GM18951 (cell line): ENCODE measurements around the gene DDX42.
"Not testable (repeated sequence)": the region's sequence is repeated elsewhere in the genome, so short reads cannot be mapped to it uniquely, and the experiment has no call there.

Experiments used
- POLR2A ChIP-seq: IDR thresholded peaks from 4 replicates; pipeline ENCODE4 v1.6.1; 2011; ENCODE audit warnings: mild to moderate bottlenecking; ENCODE audit not compliant: insufficient read length, insufficient read depth; ENCODE audit errors: extremely low read depth
- in situ Hi-C: fragments of 300-500 bp; cut with MboI; formaldehyde crosslinking; loops from one replicate; pipeline ENCODE4 v1.12.0; 2022; ENCODE audit warnings: low sequenced_read_pairs, mixed read lengths, inconsistent platforms; ENCODE audit not compliant: unreplicated experiment

DDX42 gene

GRCh38 chr17:63790057-63790456 lies 16.1 kb downstream of the DDX42 start:
- no peak for TF ChIP-seq POLR2A
- in situ Hi-C loops: no loop called here

DNA sequence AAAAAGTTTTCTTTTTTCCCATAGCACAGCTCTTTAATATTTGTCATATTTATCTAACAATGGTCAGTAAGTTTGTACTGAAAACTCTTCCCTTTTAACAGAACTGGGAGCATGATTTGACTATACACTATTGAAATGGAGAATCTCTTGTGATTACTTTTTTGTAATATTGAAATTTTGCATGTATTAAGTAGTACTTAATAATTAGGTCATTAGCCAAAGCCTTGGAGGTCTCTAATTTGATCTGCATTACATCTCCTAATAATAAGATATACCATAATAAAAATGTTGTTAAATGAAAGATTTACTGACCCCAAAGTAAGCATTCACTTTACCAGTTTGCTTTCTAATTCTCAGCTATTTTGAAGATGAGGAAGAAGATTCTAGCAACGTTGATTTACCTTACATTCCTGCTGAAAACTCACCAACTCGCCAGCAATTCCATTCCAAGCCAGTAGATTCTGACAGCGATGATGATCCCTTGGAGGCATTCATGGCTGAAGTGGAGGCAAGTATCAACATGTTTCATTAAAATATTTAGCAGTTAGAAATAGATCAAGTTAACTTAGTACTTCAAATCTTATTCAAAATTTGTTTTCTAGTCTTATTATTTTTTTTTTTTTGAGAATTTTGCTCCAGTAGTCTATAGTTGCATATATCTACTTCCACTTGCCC lies 18.2 kb downstream of the DDX42 start:
- no peak for TF ChIP-seq POLR2A
- in situ Hi-C loops: no loop called here

DNA sequence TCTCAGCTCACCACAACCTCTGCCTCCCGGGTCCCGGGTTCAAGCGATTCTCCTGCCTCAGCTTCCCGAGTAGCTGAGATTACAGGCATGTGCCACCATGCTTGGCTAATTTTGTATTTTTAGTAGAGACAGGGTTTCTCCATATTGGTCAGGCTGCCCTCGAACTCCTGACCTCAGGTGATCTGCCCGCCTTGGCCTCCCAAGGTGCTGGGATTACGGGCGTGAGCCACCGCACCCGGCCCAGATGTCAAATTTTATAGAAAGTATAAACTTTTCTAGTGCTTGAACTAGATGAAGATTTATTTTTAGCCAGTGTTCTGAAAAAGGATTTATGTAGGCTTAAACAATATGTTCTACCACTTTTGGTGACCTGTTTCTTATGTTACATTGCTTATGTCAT lies 22.4 kb downstream of the DDX42 start:
- in situ Hi-C loops: not testable (repeated sequence)

- in situ Hi-C loops: no loop called here
- TF ChIP-seq POLR2A: no peak
These were observed 24.7 kb downstream of the DDX42 start for GRCh38 chr17:63798572-63799106.

DNA sequence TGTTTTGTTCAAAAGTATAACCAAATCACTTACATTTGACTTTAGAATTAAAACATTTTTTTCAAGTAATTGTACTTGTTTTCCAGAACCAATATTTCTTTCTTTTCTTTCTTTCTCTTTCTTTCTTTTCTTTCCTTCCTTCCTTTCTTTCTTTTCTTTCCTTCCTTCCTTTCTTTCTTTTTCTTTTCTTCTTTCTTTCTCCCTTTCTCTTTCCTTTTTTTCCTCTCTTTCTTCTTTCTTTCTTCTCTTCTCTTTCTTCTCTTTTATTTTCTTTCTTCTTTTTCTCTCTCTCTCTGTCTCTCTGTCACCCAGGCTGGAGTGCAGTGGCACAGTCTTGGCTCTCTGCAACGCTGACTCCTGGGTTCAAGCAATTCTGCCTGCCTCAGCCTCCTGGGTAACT lies 26.8 kb downstream of the DDX42 start:
- in situ Hi-C loops: no loop called here
- no peak for TF ChIP-seq POLR2A

- in situ Hi-C loops: no loop called here
- no peak for TF ChIP-seq POLR2A
These were observed 30.4 kb downstream of the DDX42 start for GRCh38 chr17:63804328-63804727.

DNA sequence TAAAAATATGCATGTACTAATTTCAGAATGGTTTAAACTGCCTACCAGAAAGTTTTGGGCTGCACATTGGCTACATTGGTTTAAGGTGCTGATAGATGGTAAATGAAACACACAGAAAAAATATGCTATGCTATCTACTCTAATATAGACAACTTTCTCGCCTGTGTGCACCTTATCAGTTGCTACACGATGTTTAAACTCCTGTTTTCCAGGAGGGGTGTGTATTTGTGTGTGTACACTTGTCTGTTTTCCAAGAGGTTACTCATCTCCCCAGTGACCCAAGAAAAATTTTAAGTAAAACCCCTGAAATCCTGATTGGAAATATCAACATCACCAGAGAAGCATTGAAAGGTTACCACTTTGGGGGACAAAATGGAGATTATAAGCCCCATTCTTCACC lies 31.6 kb downstream of the DDX42 start:
- in situ Hi-C loops: no loop called here
- TF ChIP-seq POLR2A: no peak

- TF ChIP-seq POLR2A: no peak
- in situ Hi-C loops: no loop called here
These were observed 36.0 kb downstream of the DDX42 start for GRCh38 chr17:63809970-63810369.

DNA sequence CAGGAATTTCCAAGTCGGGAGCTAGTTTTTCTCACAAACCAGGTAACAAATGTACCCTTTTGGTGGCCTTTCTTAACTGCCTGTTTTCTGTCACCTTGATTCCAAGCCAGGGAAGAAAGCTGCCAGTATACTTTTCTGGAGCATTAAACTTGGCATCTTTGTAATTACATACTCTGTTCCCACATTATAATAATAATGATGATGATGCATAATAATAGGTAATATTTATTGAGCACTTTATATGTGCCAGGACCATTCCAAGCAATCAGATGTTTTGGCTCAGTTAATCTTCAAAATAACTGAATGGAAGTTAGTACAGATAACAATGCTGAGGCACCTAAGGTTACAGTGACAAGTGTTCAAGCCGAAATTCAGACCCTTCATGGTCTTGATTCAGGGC lies 42.2 kb downstream of the DDX42 start:
- TF ChIP-seq POLR2A: no peak
- in situ Hi-C loops: no loop called here

DNA sequence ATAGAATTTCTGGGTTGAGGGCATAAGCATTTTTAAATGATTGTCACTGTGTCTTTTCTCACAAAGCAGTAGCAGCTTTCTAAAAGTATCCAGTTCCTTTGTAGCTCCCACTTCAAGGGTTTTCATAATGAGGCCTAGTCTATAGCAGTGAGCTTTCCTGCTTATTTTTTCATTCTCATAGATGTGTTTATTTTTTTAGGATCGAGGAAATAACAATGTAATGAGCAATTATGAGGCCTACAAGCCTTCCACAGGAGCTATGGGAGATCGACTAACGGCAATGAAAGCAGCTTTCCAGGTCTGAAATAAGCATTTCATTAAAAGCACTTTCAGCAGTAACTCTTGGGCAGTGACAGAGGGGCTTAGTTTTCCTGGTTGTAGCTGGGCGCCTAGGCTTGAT lies 42.7 kb downstream of the DDX42 start:
- TF ChIP-seq POLR2A: no peak
- in situ Hi-C loops: no loop called here

DNA sequence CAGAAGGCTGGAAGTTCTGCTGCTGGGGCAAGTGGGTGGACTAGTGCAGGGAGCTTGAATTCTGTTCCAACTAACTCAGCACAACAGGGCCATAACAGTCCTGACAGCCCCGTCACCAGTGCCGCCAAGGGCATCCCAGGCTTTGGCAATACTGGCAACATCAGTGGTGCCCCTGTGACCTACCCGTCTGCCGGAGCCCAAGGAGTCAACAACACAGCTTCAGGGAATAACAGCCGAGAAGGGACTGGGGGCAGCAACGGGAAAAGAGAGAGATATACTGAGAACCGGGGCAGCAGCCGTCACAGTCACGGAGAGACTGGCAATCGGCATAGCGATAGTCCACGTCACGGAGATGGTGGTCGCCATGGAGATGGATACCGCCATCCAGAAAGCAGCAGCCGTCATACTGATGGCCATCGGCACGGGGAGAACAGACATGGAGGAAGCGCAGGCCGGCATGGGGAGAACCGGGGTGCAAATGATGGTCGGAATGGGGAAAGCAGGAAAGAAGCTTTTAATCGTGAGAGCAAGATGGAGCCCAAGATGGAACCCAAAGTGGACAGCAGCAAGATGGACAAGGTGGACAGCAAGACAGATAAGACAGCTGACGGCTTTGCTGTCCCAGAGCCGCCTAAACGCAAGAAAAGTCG lies 43.9 kb downstream of the DDX42 start:
- in situ Hi-C loops: no loop called here
- no peak for TF ChIP-seq POLR2A

- no peak for TF ChIP-seq POLR2A
- in situ Hi-C loops: no loop called here
These were observed 45.2 kb downstream of the DDX42 start for GRCh38 chr17:63819131-63819530.

DNA sequence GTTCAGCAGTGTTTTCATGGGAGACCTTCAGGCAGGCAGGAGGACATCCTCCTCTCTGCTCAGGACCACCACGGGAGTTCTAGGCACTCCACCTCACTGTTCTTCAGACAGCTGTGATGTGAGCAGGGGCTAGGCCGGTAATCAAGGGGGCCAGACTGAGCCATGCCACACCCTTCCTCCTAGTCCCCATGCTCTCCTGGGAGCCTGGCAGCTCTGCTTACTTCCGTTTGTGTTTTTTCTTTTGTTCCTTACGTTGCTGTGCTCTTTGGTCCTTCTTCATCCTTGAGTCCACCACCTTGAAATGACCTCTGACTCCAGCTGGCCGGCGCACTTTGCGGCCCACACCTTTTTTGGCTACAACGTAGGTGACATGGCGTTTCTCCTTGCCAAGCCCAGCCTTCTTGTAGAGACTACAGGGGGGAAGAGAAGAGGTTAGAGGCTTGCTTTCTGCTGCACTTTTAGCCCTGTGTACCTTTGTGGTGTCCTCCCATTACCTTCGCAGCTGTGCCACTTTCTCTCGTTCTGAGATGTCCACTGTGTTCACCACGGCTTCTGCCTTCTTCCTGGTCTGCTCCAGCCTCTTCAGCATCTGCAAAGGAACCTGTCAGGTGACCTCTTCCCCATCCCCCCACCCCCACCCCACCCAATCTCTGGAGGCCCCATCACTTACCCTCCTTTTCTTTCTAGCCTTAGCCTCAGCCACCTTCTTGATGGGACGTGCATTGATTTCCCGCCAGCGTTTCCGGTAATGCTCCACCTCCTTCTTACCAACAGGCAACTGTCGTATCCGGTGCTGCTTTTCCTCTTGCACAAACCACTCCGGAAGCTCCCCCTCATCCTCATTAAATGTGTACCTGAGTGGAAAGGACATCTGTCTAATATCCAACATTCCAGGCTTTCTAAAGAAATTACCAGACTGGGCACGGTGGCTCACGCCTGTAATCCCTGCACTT lies 45.9 kb downstream of the DDX42 start:
- in situ Hi-C loops: no loop called here
- TF ChIP-seq POLR2A: peak; percentile 22

DNA sequence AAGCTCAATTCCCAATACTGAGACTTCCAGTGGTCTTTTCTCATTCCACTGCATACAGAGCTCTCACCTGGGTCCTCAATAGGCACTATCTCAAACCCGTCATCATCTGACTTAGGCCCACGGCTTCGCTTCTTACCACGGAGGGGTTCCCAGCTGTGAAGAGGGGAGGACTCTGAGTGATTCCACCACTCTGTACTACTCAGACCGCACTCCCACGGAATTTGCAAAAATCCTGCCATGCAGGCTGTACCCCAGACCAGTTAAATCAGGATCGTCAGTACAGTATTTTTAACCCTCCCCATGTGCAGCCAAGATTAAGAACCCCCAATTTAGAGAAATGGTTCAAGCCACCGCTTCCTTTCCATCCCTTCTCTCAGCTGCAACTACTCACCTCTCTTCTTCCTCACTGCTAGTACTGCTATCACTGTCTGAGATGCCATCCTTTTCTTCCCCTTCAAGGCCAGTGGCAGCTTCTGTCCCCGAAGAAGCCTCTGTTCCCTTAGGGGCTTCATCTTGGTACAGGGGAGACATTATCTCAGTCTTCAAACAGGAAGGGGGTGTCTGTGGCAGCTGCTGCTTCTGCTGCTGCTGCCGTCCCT lies 47.1 kb downstream of the DDX42 start:
- no peak for TF ChIP-seq POLR2A
- in situ Hi-C loops: no loop called here
